Natural killer cell (primary cell): Measurements from ENCODE around the gene HOXC4. TPM values are rescaled to one million over a fixed set of nuclear protein-coding genes. Genes with fewer than 3 reads are reported as not detected.
A peak's percentile ranks its signal among the peaks of the same experiment; 100 is the strongest.

Source experiments
- ATAC-seq, 3 donors: fragments of 150-1000 bp in 2 of 3; fragments of 200-7000 bp in 1 of 3; cut with Tn5 transposase; 1 replicate in 1 of 3; 2 replicates in 2 of 3; pipeline ENCODE4 v1.10.0; 2021; ENCODE audit warnings: mild to moderate bottlenecking in 2 of 3, moderate library complexity in 2 of 3
- DNase-seq, 2 donors: peaks; one replicate each; pipeline versions ENCODE4 v3.0.0 to v3.0.0-alpha.2; 2013 to 2021; ENCODE audit warnings: mixed read lengths in 1 of 2
- H3K27ac ChIP-seq: one replicate; pipeline ENCODE4 v1.5.1; 2013; ENCODE audit warnings: mild to moderate bottlenecking, low read length
- H3K27me3 ChIP-seq: one replicate; pipeline ENCODE4 v1.6.1; 2013; ENCODE audit warnings: low read length; ENCODE audit not compliant: control insufficient read depth, insufficient read depth
- H3K36me3 ChIP-seq: one replicate; pipeline ENCODE4 v1.6.1; 2013; ENCODE audit warnings: low read length; ENCODE audit not compliant: control insufficient read depth, insufficient read depth
- H3K4me1 ChIP-seq: one replicate; pipeline ENCODE4 v1.6.1; 2013; ENCODE audit warnings: low read length; ENCODE audit not compliant: control insufficient read depth, insufficient read depth
- H3K4me3 ChIP-seq: one replicate; pipeline ENCODE4 v1.5.1; 2013; ENCODE audit warnings: low read length
- H3K9me3 ChIP-seq: one replicate; pipeline ENCODE4 v1.6.1; 2013; ENCODE audit warnings: low read length; ENCODE audit not compliant: control insufficient read depth, insufficient read depth
- H3K27ac Mint-ChIP-seq, 2 donors: one replicate each; pipeline ENCODE4 v1.8.0; 2022; ENCODE audit warnings: mild to moderate bottlenecking in 2 of 2, mixed read lengths in 2 of 2, moderate library complexity in 1 of 2
- H3K27me3 Mint-ChIP-seq, 2 donors: one replicate each; pipeline ENCODE4 v1.8.0; 2022; ENCODE audit warnings: low read depth in 2 of 2, mixed read lengths in 2 of 2
- H3K36me3 Mint-ChIP-seq: one replicate; pipeline ENCODE4 v1.8.0; 2022; ENCODE audit warnings: mixed read lengths
- H3K4me1 Mint-ChIP-seq, 2 donors: one replicate each; pipeline ENCODE4 v1.8.0; 2022; ENCODE audit warnings: mixed read lengths in 2 of 2
- H3K4me3 Mint-ChIP-seq: one replicate; pipeline ENCODE4 v1.8.0; 2022; ENCODE audit warnings: mild to moderate bottlenecking, moderate library complexity, mixed read lengths
- H3K9me3 Mint-ChIP-seq, 2 donors: one replicate each; pipeline ENCODE4 v1.8.0; 2022; ENCODE audit warnings: mixed read lengths in 2 of 2
- WGBS: methylation state at CpG from one replicate; pipeline ENCODE4 v1.1.7; 2013; ENCODE audit warnings: missing lambda C conversion rate; ENCODE audit not compliant: insufficient coverage; 5-methylcytosine and 5-hydroxymethylcytosine counted together
- intact Hi-C: fragments of 100-400 bp; cut with micrococcal nuclease; formaldehyde crosslinking; loops from one replicate; pipeline ENCODE4 v1.14.2; 2022
- total RNA-seq, 4 donors: library from RNA; stranded (reverse); fragments of 120-200 nt in 1 of 4; gene quantifications; one replicate each; pipeline versions ENCODE4 v1.2.3 to v1.2.4, GENCODE V29; 2013 to 2022
- TF ChIP-seq, protein P1 (sequence below): fragments of 200-600 bp; IDR thresholded peaks from one replicate; pipeline ENCODE4 v1.8.0; 2022; ENCODE audit warnings: antibody characterized with exemption

HOXC4 gene
- total RNA-seq, 3 donors from 2014 or later (not counting 1 experiment from before 2014, with no cell fraction given), result 0.95 to 3.2 (median 1.8) TPM

DNA sequence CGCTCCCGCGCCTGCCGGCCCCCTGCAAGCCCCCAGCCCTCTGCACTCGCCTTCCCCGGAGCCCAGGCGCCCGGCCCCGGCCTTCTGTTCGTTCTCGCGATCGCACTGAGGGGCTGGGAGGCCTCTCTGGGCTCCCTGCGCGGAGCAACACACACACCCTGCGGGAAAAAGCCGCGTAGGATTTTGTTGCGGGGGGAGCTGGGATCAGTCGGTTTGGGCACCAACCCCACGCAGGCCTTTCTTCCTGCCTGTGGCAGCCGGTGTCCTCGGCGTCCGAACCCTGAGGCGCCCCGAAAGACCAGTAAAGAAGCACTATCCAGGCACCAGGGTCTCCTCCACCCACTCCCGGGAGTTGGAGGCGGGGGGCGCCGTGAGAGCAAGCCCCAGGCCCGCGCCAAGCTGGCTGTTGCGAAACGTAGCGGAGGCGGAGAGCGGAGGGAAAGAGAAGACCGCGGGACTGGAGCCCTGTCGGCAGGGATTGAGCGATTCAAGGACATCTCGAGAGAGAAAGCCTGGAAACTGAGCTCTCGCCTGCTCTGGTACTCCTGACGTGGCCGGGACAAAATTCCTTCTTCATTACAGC, 22.7 kb upstream of the HOXC4 start:
- WGBS, result 6% methylated on average over 46 of the region's 46 CpGs
- H3K36me3 Mint-ChIP-seq, result no peaks in the 10 kb centered on the region
- TF ChIP-seq, protein P1, sequence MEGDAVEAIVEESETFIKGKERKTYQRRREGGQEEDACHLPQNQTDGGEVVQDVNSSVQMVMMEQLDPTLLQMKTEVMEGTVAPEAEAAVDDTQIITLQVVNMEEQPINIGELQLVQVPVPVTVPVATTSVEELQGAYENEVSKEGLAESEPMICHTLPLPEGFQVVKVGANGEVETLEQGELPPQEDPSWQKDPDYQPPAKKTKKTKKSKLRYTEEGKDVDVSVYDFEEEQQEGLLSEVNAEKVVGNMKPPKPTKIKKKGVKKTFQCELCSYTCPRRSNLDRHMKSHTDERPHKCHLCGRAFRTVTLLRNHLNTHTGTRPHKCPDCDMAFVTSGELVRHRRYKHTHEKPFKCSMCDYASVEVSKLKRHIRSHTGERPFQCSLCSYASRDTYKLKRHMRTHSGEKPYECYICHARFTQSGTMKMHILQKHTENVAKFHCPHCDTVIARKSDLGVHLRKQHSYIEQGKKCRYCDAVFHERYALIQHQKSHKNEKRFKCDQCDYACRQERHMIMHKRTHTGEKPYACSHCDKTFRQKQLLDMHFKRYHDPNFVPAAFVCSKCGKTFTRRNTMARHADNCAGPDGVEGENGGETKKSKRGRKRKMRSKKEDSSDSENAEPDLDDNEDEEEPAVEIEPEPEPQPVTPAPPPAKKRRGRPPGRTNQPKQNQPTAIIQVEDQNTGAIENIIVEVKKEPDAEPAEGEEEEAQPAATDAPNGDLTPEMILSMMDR, result no peak
- Histone ChIP-seq H3K4me1 (peaks cover 29% of the 10 kb centered on the region), H3K27ac (no peak overlapping the region), H3K27me3 (peaks cover 88% of the 10 kb centered on the region), H3K36me3 (no peaks in the 10 kb centered on the region), H3K9me3 (peaks cover 9% of the 10 kb centered on the region), H3K4me3 (no peak overlapping the region)
- no peak for DNase-seq
- H3K27me3 Mint-ChIP-seq, result peaks cover 79 to 93% of the 10 kb centered on the region in 2 donors
- peaks cover 23 to 32% of the 10 kb centered on the region in 2 donors for H3K4me1 Mint-ChIP-seq
- H3K4me3 Mint-ChIP-seq, result no peak overlapping the region
- peaks cover 0 to 2% of the 10 kb centered on the region in 2 donors for H3K9me3 Mint-ChIP-seq
- no peak overlapping the region for H3K27ac Mint-ChIP-seq
- ATAC-seq, result no peak
- intact Hi-C loops, result loop anchor here (5.0 to 10.0 kb wide), 2 partner anchors 34 to 54 kb away; no protein-coding TSS in a partner anchor

DNA sequence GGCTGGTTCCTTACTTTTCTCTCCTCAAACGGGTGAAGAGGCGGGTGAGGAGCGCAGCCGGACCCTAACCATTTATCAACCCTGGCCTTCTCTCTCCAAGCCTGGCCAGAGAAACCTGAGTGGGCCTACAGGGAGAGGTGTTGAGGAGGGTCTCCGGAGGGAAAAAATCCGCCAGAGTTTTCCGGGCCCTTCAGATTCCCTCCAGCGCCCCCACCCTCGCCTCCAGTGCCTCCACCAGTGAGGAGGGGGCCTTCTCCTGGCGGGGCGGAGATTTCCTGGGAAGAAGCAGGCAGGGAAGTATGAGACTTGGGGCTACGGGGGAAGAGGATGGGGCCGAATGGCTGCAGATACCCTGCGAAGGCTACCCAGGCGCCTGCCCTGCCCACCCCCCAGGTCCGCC, 22.2 kb upstream of the HOXC4 start:
- H3K9me3 Mint-ChIP-seq, result peaks cover 0 to 2% of the 10 kb centered on the region in 2 donors
- Histone ChIP-seq H3K27me3 (peaks cover 88% of the 10 kb centered on the region), H3K4me1 (peaks cover 29% of the 10 kb centered on the region), H3K9me3 (peaks cover 9% of the 10 kb centered on the region), H3K4me3 (no peak overlapping the region), H3K36me3 (no peaks in the 10 kb centered on the region), H3K27ac (no peak overlapping the region)
- no peak for ATAC-seq
- no peaks in the 10 kb centered on the region for H3K36me3 Mint-ChIP-seq
- H3K27ac Mint-ChIP-seq, result no peak overlapping the region
- intact Hi-C loops, result loop anchor here (5.0 to 10.0 kb wide), 2 partner anchors 34 to 53 kb away; no protein-coding TSS in a partner anchor
- TF ChIP-seq, protein P1, result no peak
- DNase-seq, result no peak
- 41% methylated on average over 11 of the region's 16 CpGs for WGBS
- H3K4me1 Mint-ChIP-seq, result peaks cover 23 to 32% of the 10 kb centered on the region in 2 donors
- peaks cover 78 to 91% of the 10 kb centered on the region in 2 donors for H3K27me3 Mint-ChIP-seq
- no peak overlapping the region for H3K4me3 Mint-ChIP-seq

DNA sequence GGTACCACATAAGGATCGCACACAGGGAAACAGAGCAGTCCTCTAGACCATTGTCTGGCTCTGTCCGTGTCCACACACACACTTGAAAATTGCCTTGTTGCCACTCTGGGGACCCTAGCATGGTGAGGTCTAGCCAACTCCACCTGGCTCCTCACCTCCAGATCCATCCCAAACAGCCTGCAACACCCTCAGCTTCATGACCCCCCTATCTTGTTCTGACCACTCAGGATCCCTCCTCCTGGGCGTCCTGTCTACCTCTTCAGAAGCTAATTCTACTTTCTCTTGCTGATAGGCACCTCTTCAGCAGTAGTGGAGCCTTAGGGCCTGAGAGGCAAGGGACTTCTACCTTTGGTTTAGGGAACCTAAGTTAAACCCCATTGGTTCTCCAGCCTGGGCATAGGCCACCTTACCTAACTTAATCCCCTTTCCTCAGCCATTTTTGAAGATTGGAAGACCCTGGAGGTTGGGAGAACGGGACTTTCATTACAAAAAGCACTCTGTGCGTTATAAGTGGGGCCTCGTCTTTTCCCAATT, 21.5 kb upstream of the HOXC4 start:
- Mint-ChIP-seq H3K4me1 (peaks cover 23 to 28% of the 10 kb centered on the region in 2 donors), H3K4me3 (peak overlapping the region; percentile 88), H3K27me3 (peaks cover 76 to 91% of the 10 kb centered on the region in 2 donors), H3K27ac (no peak overlapping the region), H3K9me3 (peaks cover 0 to 2% of the 10 kb centered on the region in 2 donors), H3K36me3 (no peaks in the 10 kb centered on the region)
- H3K27me3 ChIP-seq, result peaks cover 91% of the 10 kb centered on the region
- no peak for ATAC-seq
- intact Hi-C loops, result loop anchor here (1.0 to 10.0 kb wide), 4 partner anchors 15 to 159 kb away; no protein-coding TSS in a partner anchor
- peaks cover 26% of the 10 kb centered on the region for H3K4me1 ChIP-seq
- no peak overlapping the region for H3K4me3 ChIP-seq
- H3K36me3 ChIP-seq, result no peaks in the 10 kb centered on the region
- no peak overlapping the region for H3K27ac ChIP-seq
- H3K9me3 ChIP-seq, result peaks cover 9% of the 10 kb centered on the region
- TF ChIP-seq, protein P1, result no peak
- no peak for DNase-seq
- WGBS, result 41% methylated on average over 6 of the region's 6 CpGs
